HepG2 (cell line): ENCODE measurements around the gene ZFAND3. TPM values are rescaled to one million over a fixed set of nuclear protein-coding genes. Genes with fewer than 3 reads are reported as not detected.

Experiments used
- ATAC-seq: fragments of 200-7000 bp; cut with Tn5 transposase; 3 replicates; pipeline ENCODE4 v1.9.1; 2020; ENCODE audit warnings: mild to moderate bottlenecking, moderate library complexity
- BruUV-seq: library from RNA; stranded (reverse); fragments of 400-500 nt; replicated peaks from 2 replicates; lab custom pipeline; 2021; lab: Mats Ljungman, UMichigan
- CTCF ChIA-PET: fragments of 300-600 bp; formaldehyde crosslinking; extraction: SDS; loops from one replicate; lab custom pipeline; 2021; ENCODE audit warnings: low total read pairs, inconsistent platforms, low intra/inter-chr PET ratio; lab: Yijun Ruan, JAX
- POLR2A ChIA-PET: fragments of 350-600 bp; sonication (Branson Sonifier 250); formaldehyde crosslinking; loops from one replicate; lab custom pipeline; 2020; ENCODE audit warnings: antibody characterized with exemption, inconsistent platforms; lab: Yijun Ruan, JAX
- DNase-seq: peaks from one replicate; pipeline ENCODE4 v3.0.0-alpha.2; 2015; ENCODE audit warnings: low spot score
- FAIRE-seq: peaks from 3 replicates; lab custom pipeline; 2011; peaks lifted over from hg19 to GRCh38; lab: Jason Lieb, UNC
- H2AFZ ChIP-seq: one replicate; pipeline ENCODE4 v1.6.1; 2011; ENCODE audit warnings: low read length, inconsistent platforms
- H3K27ac ChIP-seq: fragments of 300-600 bp; 3 replicates; pipeline ENCODE4 v1.8.0; 2011; ENCODE audit warnings: mixed run types, mild to moderate bottlenecking, mixed read lengths, low read length, inconsistent platforms; ENCODE audit not compliant: insufficient read depth; ENCODE audit errors: extremely low read length
- H3K27me3 ChIP-seq, 2 experiments: fragments of 200-600 bp in 1 of 2; 2 replicates in 1 of 2; 3 replicates in 1 of 2; pipeline versions ENCODE4 v1.6.0 to v1.8.0; 2011; ENCODE audit warnings: low read length in 2 of 2, mild to moderate bottlenecking in 2 of 2, moderate library complexity in 2 of 2, inconsistent platforms in 1 of 2; ENCODE audit not compliant: insufficient read depth in 2 of 2, control insufficient read depth in 1 of 2
- H3K36me3 ChIP-seq, 2 experiments: fragments of 200-600 bp in 1 of 2; replicated peaks in 1 of 2; 2 replicates in 1 of 2; 3 replicates in 1 of 2; pipeline versions ENCODE4 v1.5.1 to v1.8.0; 2011; ENCODE audit warnings: low read length in 2 of 2, inconsistent platforms in 1 of 2; ENCODE audit not compliant: insufficient read depth in 2 of 2, control insufficient read depth in 1 of 2
- H3K4me1 ChIP-seq: 2 replicates; pipeline ENCODE4 v1.5.1; 2012; ENCODE audit warnings: low read length, inconsistent platforms; ENCODE audit not compliant: insufficient read depth
- H3K4me2 ChIP-seq: 2 replicates; pipeline ENCODE4 v1.6.0; 2011; ENCODE audit warnings: low read depth, low read length, inconsistent platforms
- H3K4me3 ChIP-seq, 3 experiments: fragments of 200-600 bp in 1 of 3; sonication (generic), shearing (Covaris generic) in 1 of 3; replicated peaks in 1 of 3; 2 replicates each; pipeline ENCODE4 v1.5.1; 2011 to 2016; ENCODE audit warnings: low read length in 3 of 3, inconsistent platforms in 2 of 3, low read depth in 2 of 3, mild to moderate bottlenecking in 2 of 3, control low read depth in 1 of 3, mixed read lengths in 1 of 3; ENCODE audit not compliant: insufficient read depth in 1 of 3
- H3K79me2 ChIP-seq: one replicate; pipeline ENCODE4 v1.6.1; 2011; ENCODE audit warnings: low read length, inconsistent platforms; ENCODE audit not compliant: insufficient read depth
- H3K9ac ChIP-seq: 2 replicates; pipeline ENCODE4 v1.6.0; 2011; ENCODE audit warnings: mild to moderate bottlenecking, low read depth, low read length, inconsistent platforms; ENCODE audit not compliant: insufficient read depth
- H3K9me3 ChIP-seq: 2 replicates; pipeline ENCODE4 v1.5.1; 2012; ENCODE audit warnings: mild to moderate bottlenecking, low read length
- H4K20me1 ChIP-seq: 2 replicates; pipeline ENCODE4 v1.6.0; 2011; ENCODE audit warnings: inconsistent platforms, mild to moderate bottlenecking, low read length, moderate library complexity; ENCODE audit not compliant: insufficient read depth
- AHR ChIP-seq: IDR thresholded peaks from 2 replicates; pipeline ENCODE4 v1.6.1; 2018; ENCODE audit warnings: missing genetic modification reagents, missing compliant biosample characterization
- ATF5 ChIP-seq: sonication (generic); formaldehyde crosslinking; IDR thresholded peaks from 2 replicates; pipeline ENCODE4 v1.4.0; 2020; ENCODE audit warnings: mild to moderate bottlenecking, low read depth, missing genetic modification reagents
- CHD2 ChIP-seq: IDR thresholded peaks from 2 replicates; pipeline ENCODE4 v1.6.1; 2011; ENCODE audit warnings: low read depth, low read length, improper control_type of control experiment
- DNMT3B ChIP-seq: conservative IDR thresholded peaks from 2 replicates; pipeline ENCODE4 v1.6.1; 2016; ENCODE audit warnings: missing biosample characterization, control low read depth
- FOXM1 ChIP-seq: sonication (generic); formaldehyde crosslinking; IDR thresholded peaks from 2 replicates; pipeline ENCODE4 v1.5.0; 2020; ENCODE audit warnings: missing genetic modification reagents
- FUBP1 ChIP-seq: sonication (generic); formaldehyde crosslinking; IDR thresholded peaks from 2 replicates; pipeline ENCODE4 v1.5.1; 2020; ENCODE audit warnings: missing genetic modification reagents, mild to moderate bottlenecking, borderline replicate concordance
- GATA4 ChIP-seq: sonication (generic); IDR thresholded peaks from 2 replicates; pipeline ENCODE4 v1.6.1; 2016; ENCODE audit warnings: antibody characterized with exemption, low read depth, borderline replicate concordance
- HOXD1 ChIP-seq: sonication (generic); formaldehyde crosslinking; IDR thresholded peaks from 2 replicates; pipeline ENCODE4 v1.5.0; 2020; ENCODE audit warnings: missing genetic modification reagents
- KDM5A ChIP-seq: fragments of 200-600 bp; sonication (generic); IDR thresholded peaks from 2 replicates; pipeline ENCODE4 v1.7.0; 2018; ENCODE audit warnings: antibody characterized with exemption, mild to moderate bottlenecking, low read length, borderline replicate concordance
- MXD1 ChIP-seq: sonication (generic); formaldehyde crosslinking; IDR thresholded peaks from 2 replicates; pipeline ENCODE4 v1.4.0; 2020; ENCODE audit warnings: mild to moderate bottlenecking, missing genetic modification reagents
- NPAS2 ChIP-seq: sonication (generic); formaldehyde crosslinking; IDR thresholded peaks from 2 replicates; pipeline ENCODE4 v1.8.0; 2022; ENCODE audit warnings: mild to moderate bottlenecking, missing genetic modification reagents, borderline replicate concordance
- TFE3 ChIP-seq: IDR thresholded peaks from 2 replicates; pipeline ENCODE4 v1.6.1; 2016
- ZNF17 ChIP-seq: sonication (generic); formaldehyde crosslinking; IDR thresholded peaks from 2 replicates; pipeline ENCODE4 v1.5.0; 2020; ENCODE audit warnings: mild to moderate bottlenecking, missing genetic modification reagents
- ZNF678 ChIP-seq: sonication (generic); formaldehyde crosslinking; IDR thresholded peaks from 2 replicates; pipeline ENCODE4 v1.4.0; 2020; ENCODE audit warnings: mild to moderate bottlenecking, missing genetic modification reagents
- ZNF75D ChIP-seq: sonication (generic); formaldehyde crosslinking; IDR thresholded peaks from 2 replicates; pipeline ENCODE4 v1.8.1; 2023; ENCODE audit warnings: missing genetic modification reagents, mild to moderate bottlenecking, borderline replicate concordance
- WGBS: methylation state at CpG from one replicate; pipeline ENCODE4 v1.1.6; 2017; ENCODE audit warnings: low lambda C conversion rate; 5-methylcytosine and 5-hydroxymethylcytosine counted together
- in situ Hi-C: cut with HindIII; loops from 2 replicates; pipeline ENCODE4 v1.10.0; 2017; ENCODE audit warnings: low pct_unique_long_range_greater_than_20kb; ENCODE audit not compliant: extremely low pct_ligation_motif_present
- intact Hi-C: fragments of 100-400 bp; cut with micrococcal nuclease; formaldehyde crosslinking; loops from one replicate; pipeline ENCODE4 v1.10.0; 2022; ENCODE audit not compliant: unreplicated experiment
- polyA plus RNA-seq, 8 experiments: library from polyadenylated mRNA; depleted of rRNA in 3 of 8; stranded (reverse) in 7 of 8; unstranded in 1 of 8; fragments of >200 nt; fragmentation: Illumina TruSeq in 4 of 8; extraction: Trizol in 4 of 8; gene quantifications; 2 replicates each; pipeline versions ENCODE4 v1.2.1 to v1.2.3, GENCODE V29; 2011 to 2016; ENCODE audit warnings: low read depth in 4 of 8, missing spikeins in 1 of 8, mixed read lengths in 1 of 8; ENCODE audit not compliant: insufficient read depth in 1 of 8
- total RNA-seq, 5 experiments: library from RNA; depleted of rRNA; stranded (reverse); fragments of >200 nt; fragmentation: Illumina TruSeq; extraction: Trizol; gene quantifications; 2 replicates each; pipeline ENCODE4 v1.2.3, GENCODE V29; 2016; ENCODE audit warnings: low read depth in 1 of 5
- TF ChIP-seq, protein P1 (sequence below): sonication (generic); formaldehyde crosslinking; IDR thresholded peaks from 2 replicates; pipeline ENCODE4 v1.9.0; 2021; ENCODE audit warnings: missing genetic modification reagents, borderline replicate concordance

Gene ZFAND3
- total and polyA plus RNA-seq, 2 of the 13 experiments (the other 11 are each of a cell fraction or from before 2014, with no cell fraction given) = 16.4 to 17.1 TPM

- Histone ChIP-seq H3K9ac (no peak overlapping the region), H3K4me3 (no peak overlapping the region), H4K20me1 (no peaks in the 10 kb centered on the region), H3K27me3 (no peaks in the 10 kb centered on the region), H3K4me1 (peaks cover 19% of the 10 kb centered on the region), H3K9me3 (no peaks in the 10 kb centered on the region), H2AFZ (no peak overlapping the region), H3K36me3 (peaks cover 5 to 15% of the 10 kb centered on the region in 2 experiments; a peak in 4 of 5 replicates), H3K4me2 (no peak overlapping the region), H3K27ac (no peak overlapping the region), H3K79me2 (no peaks in the 10 kb centered on the region)
- POLR2A ChIA-PET = no interaction called here
- in situ Hi-C loops (no loop called here), intact Hi-C loops (no loop called here)
- WGBS = 100% methylated on average over 4 of the region's 4 CpGs
- DNase-seq (no peak), FAIRE-seq (no peak), ATAC-seq (no peak; the same call in 2 of the 3 replicates)
- no TSS peak for BruUV-seq
- no peak for TF ChIP-seq ATF5 (CRISPR knock-in tag)
- no peak for TF ChIP-seq ZNF678 (CRISPR knock-in tag)
- no peak for TF ChIP-seq KDM5A
- TF ChIP-seq ZNF75D (CRISPR knock-in tag) = no peak
- TF ChIP-seq DNMT3B (CRISPR knock-in tag) = no peak
- TF ChIP-seq GATA4 = no peak
- TF ChIP-seq MXD1 (CRISPR knock-in tag) = no peak
- no peak for TF ChIP-seq FOXM1 (CRISPR knock-in tag)
- no peak for TF ChIP-seq NPAS2 (CRISPR knock-in tag)
- TF ChIP-seq FUBP1 (CRISPR knock-in tag) = no peak
- no peak for TF ChIP-seq AHR
- no peak for TF ChIP-seq CHD2
- no peak for TF ChIP-seq HOXD1 (CRISPR knock-in tag)
- TF ChIP-seq, protein P1, sequence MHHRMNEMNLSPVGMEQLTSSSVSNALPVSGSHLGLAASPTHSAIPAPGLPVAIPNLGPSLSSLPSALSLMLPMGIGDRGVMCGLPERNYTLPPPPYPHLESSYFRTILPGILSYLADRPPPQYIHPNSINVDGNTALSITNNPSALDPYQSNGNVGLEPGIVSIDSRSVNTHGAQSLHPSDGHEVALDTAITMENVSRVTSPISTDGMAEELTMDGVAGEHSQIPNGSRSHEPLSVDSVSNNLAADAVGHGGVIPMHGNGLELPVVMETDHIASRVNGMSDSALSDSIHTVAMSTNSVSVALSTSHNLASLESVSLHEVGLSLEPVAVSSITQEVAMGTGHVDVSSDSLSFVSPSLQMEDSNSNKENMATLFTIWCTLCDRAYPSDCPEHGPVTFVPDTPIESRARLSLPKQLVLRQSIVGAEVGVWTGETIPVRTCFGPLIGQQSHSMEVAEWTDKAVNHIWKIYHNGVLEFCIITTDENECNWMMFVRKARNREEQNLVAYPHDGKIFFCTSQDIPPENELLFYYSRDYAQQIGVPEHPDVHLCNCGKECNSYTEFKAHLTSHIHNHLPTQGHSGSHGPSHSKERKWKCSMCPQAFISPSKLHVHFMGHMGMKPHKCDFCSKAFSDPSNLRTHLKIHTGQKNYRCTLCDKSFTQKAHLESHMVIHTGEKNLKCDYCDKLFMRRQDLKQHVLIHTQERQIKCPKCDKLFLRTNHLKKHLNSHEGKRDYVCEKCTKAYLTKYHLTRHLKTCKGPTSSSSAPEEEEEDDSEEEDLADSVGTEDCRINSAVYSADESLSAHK = no peak
- TF ChIP-seq ZNF17 (CRISPR knock-in tag) = no peak
- TF ChIP-seq TFE3 (CRISPR knock-in tag) = no peak
- CTCF ChIA-PET = no interaction called here
Observed at GRCh38 chr6:38136547-38136946, 317.0 kb downstream of the ZFAND3 start.
